OCI-LY1 (cell line): ENCODE results near the gene CREB3L4.

ENCODE experiments used
- H2AFZ ChIP-seq: fragments of 200-600 bp; sonication (generic), shearing (Covaris generic); 2 replicates; pipeline ENCODE4 v1.6.0; 2014; ENCODE audit warnings: antibody characterized with exemption, mild to moderate bottlenecking, low read length
- H3F3A ChIP-seq: fragments of 200-600 bp; sonication (generic), shearing (Covaris generic); 2 replicates; pipeline ENCODE4 v1.6.0; 2014; ENCODE audit warnings: mild to moderate bottlenecking, antibody characterized with exemption, low read length, moderate library complexity; ENCODE audit not compliant: insufficient read depth
- H3K27ac ChIP-seq: fragments of 200-600 bp; sonication (generic); 2 replicates; pipeline ENCODE4 v1.5.1; 2014; ENCODE audit warnings: low read length, mixed run types, mild to moderate bottlenecking, low read depth; ENCODE audit not compliant: poor library complexity, severe bottlenecking
- H3K27me3 ChIP-seq: fragments of 200-600 bp; sonication (generic); 2 replicates; pipeline ENCODE4 v1.6.0; 2014; ENCODE audit warnings: antibody characterized with exemption, mild to moderate bottlenecking, low read length, moderate library complexity; ENCODE audit not compliant: insufficient read depth
- H3K36me3 ChIP-seq: fragments of 200-600 bp; sonication (generic); 2 replicates; pipeline ENCODE4 v1.6.1; 2014; ENCODE audit warnings: mild to moderate bottlenecking, antibody characterized with exemption, low read length, moderate library complexity, mixed read lengths; ENCODE audit not compliant: insufficient read depth
- H3K4me1 ChIP-seq: fragments of 200-600 bp; sonication (generic); 2 replicates; pipeline ENCODE4 v1.5.1; 2014; ENCODE audit warnings: mild to moderate bottlenecking, low read length, moderate library complexity; ENCODE audit not compliant: insufficient read depth, severe bottlenecking
- H3K4me2 ChIP-seq: fragments of 200-600 bp; sonication (generic), shearing (Covaris generic); 2 replicates; pipeline ENCODE4 v1.6.1; 2014; ENCODE audit warnings: low read length
- H3K4me3 ChIP-seq: fragments of 200-600 bp; sonication (generic); 2 replicates; pipeline ENCODE4 v1.5.1; 2014; ENCODE audit warnings: low read length, low read depth, mild to moderate bottlenecking, mixed read lengths; ENCODE audit not compliant: poor library complexity, severe bottlenecking
- H3K79me2 ChIP-seq: fragments of 200-600 bp; shearing (Covaris generic); 2 replicates; pipeline ENCODE4 v1.6.1; 2016; ENCODE audit warnings: mixed run types, low read length, mixed read lengths; ENCODE audit not compliant: insufficient read depth
- H3K9ac ChIP-seq: fragments of 200-600 bp; sonication (generic), shearing (Covaris generic); 2 replicates; pipeline ENCODE4 v1.6.1; 2014; ENCODE audit warnings: mild to moderate bottlenecking, low read length, mixed read lengths
- H3K9me2 ChIP-seq: fragments of 200-600 bp; sonication (generic), shearing (Covaris generic); 2 replicates; pipeline ENCODE4 v1.6.1; 2014; ENCODE audit warnings: low read depth, mild to moderate bottlenecking, low read length, mixed read lengths
- H3K9me3 ChIP-seq: fragments of 200-600 bp; shearing (Covaris generic); 2 replicates; pipeline ENCODE4 v1.6.1; 2014; ENCODE audit warnings: low read length, mixed read lengths
- H4K20me1 ChIP-seq: fragments of 200-600 bp; sonication (generic), shearing (Covaris generic); 2 replicates; pipeline ENCODE4 v1.6.0; 2016; ENCODE audit warnings: mild to moderate bottlenecking, low read length; ENCODE audit not compliant: insufficient read depth
- CTCF ChIP-seq: fragments of 200-600 bp; sonication (generic), shearing (Covaris generic); IDR thresholded peaks from 2 replicates; pipeline ENCODE4 v1.5.1; 2017; ENCODE audit warnings: mild to moderate bottlenecking, antibody characterized with exemption, low read length, moderate library complexity, mixed read lengths
- EZH2 ChIP-seq: fragments of 200-600 bp; sonication (generic), shearing (Covaris generic); IDR thresholded peaks from 2 replicates; pipeline ENCODE4 v1.8.0; 2017; ENCODE audit warnings: borderline replicate concordance, mixed run types, mild to moderate bottlenecking, antibody characterized with exemption, low read length, moderate library complexity, mixed read lengths

The CREB3L4 gene

GRCh38 chr1:153991151-153991630 lies 23.5 kb downstream of the CREB3L4 start:
- no peaks in the 10 kb centered on the region for H3K9me3 ChIP-seq
- H3K27me3 ChIP-seq: no peaks in the 10 kb centered on the region
- no peak overlapping the region for H2AFZ ChIP-seq
- H3K9me2 ChIP-seq: no peaks in the 10 kb centered on the region
- peaks cover 9% of the 10 kb centered on the region for H3F3A ChIP-seq
- peak overlapping the region; percentile 70 for H3K27ac ChIP-seq
- peaks cover 8% of the 10 kb centered on the region; the same call in 1 of the 2 replicates for H3K79me2 ChIP-seq
- no peak for TF ChIP-seq EZH2
- TF ChIP-seq CTCF: no peak
- H3K4me3 ChIP-seq: peak overlapping the region; percentile 87
- peak overlapping the region; percentile 89 for H3K9ac ChIP-seq
- H3K4me2 ChIP-seq: peak overlapping the region; percentile 85
- no peaks in the 10 kb centered on the region for H4K20me1 ChIP-seq
- H3K4me1 ChIP-seq: peaks cover 40% of the 10 kb centered on the region
- H3K36me3 ChIP-seq: peaks cover 51% of the 10 kb centered on the region

- Histone ChIP-seq H3K4me2 (peak overlapping the region; percentile 85), H3K36me3 (peaks cover 51% of the 10 kb centered on the region)
These were observed 24.1 kb downstream of the CREB3L4 start for GRCh38 chr1:153991806-153992205.

GRCh38 chr1:153995202-153995601 lies 27.5 kb downstream of the CREB3L4 start:
- H3K4me3 ChIP-seq: no peak overlapping the region
- H3K9ac ChIP-seq: no peak overlapping the region
- H3K9me3 ChIP-seq: no peaks in the 10 kb centered on the region
- H3K27me3 ChIP-seq: no peaks in the 10 kb centered on the region
- peaks cover 9% of the 10 kb centered on the region for H3F3A ChIP-seq
- H4K20me1 ChIP-seq: no peaks in the 10 kb centered on the region
- H3K4me1 ChIP-seq: peaks cover 23% of the 10 kb centered on the region
- no peak for TF ChIP-seq EZH2
- TF ChIP-seq CTCF: no peak
- no peak overlapping the region for H2AFZ ChIP-seq
- no peak overlapping the region for H3K4me2 ChIP-seq
- no peaks in the 10 kb centered on the region for H3K9me2 ChIP-seq
- no peak overlapping the region for H3K27ac ChIP-seq
- H3K36me3 ChIP-seq: peaks cover 51% of the 10 kb centered on the region
- H3K79me2 ChIP-seq: peaks cover 8% of the 10 kb centered on the region; the same call in 1 of the 2 replicates

More at GRCh38 chr1:153991806-153992205, 24.1 kb downstream of the CREB3L4 start:
- Histone ChIP-seq H3K9me2 (no peaks in the 10 kb centered on the region), H3K9ac (peak overlapping the region; percentile 89), H3K4me1 (peaks cover 35% of the 10 kb centered on the region), H3F3A (peaks cover 9% of the 10 kb centered on the region), H3K4me3 (peak overlapping the region; percentile 87), H3K27ac (peak overlapping the region; percentile 70), H3K79me2 (peaks cover 8% of the 10 kb centered on the region; the same call in 1 of the 2 replicates), H4K20me1 (no peaks in the 10 kb centered on the region), H3K9me3 (no peaks in the 10 kb centered on the region), H3K27me3 (no peaks in the 10 kb centered on the region), H2AFZ (no peak overlapping the region)
- TF ChIP-seq EZH2 (no peak), CTCF (no peak)
